Ovary (tissue), 3 donors: ENCODE data around the gene CAPN14.

Experiments used
- EP300 ChIP-seq: sonication (generic); formaldehyde crosslinking; IDR thresholded peaks from one replicate; pipeline ENCODE4 v1.6.1; 2017; ENCODE audit warnings: antibody characterized with exemption
- POLR2A ChIP-seq: fragments of 450-650 bp; IDR thresholded peaks from one replicate; pipeline ENCODE4 v1.6.1; 2017; ENCODE audit warnings: antibody characterized with exemption, mild to moderate bottlenecking, moderate library complexity
- TF ChIP-seq, protein P1 (sequence below), 3 donors: fragments of 450-650 bp in 2 of 3; fragments of 200-600 bp in 1 of 3; IDR thresholded peaks; one replicate each; pipeline versions ENCODE4 v1.5.1 to v1.8.0; 2016 to 2022; ENCODE audit warnings: antibody characterized with exemption in 3 of 3, mild to moderate bottlenecking in 1 of 3
- donor health status: DM: no; HTN: no; CAD: no.

- TF ChIP-seq, protein P1, sequence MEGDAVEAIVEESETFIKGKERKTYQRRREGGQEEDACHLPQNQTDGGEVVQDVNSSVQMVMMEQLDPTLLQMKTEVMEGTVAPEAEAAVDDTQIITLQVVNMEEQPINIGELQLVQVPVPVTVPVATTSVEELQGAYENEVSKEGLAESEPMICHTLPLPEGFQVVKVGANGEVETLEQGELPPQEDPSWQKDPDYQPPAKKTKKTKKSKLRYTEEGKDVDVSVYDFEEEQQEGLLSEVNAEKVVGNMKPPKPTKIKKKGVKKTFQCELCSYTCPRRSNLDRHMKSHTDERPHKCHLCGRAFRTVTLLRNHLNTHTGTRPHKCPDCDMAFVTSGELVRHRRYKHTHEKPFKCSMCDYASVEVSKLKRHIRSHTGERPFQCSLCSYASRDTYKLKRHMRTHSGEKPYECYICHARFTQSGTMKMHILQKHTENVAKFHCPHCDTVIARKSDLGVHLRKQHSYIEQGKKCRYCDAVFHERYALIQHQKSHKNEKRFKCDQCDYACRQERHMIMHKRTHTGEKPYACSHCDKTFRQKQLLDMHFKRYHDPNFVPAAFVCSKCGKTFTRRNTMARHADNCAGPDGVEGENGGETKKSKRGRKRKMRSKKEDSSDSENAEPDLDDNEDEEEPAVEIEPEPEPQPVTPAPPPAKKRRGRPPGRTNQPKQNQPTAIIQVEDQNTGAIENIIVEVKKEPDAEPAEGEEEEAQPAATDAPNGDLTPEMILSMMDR (IDR thresholded peaks at IDR 0.05) = no peak
- TF ChIP-seq POLR2A (no peak), EP300 (no peak)
Observed at GRCh38 chr2:31142110-31142509, 75.2 kb downstream of the CAPN14 start.
